PFSK-1 (cell line): Measurements from ENCODE around the gene TMEM94.
A peak's percentile ranks its signal among the peaks of the same experiment; 100 is the strongest.

Experiments used
- FOXP2 ChIP-seq: optimal IDR thresholded peaks from 2 replicates; pipeline ENCODE3; 2011; ENCODE audit warnings: borderline replicate concordance, control low read depth, inconsistent platforms; ENCODE audit not compliant: insufficient read depth; ENCODE audit errors: extremely low read length, extremely low read depth
- POLR2AphosphoS5 ChIP-seq: IDR thresholded peaks from 2 replicates; pipeline ENCODE4 v1.6.1; 2012; ENCODE audit warnings: low read depth, mild to moderate bottlenecking, control low read depth, low read length, moderate library complexity
- SIN3A ChIP-seq: IDR thresholded peaks from 2 replicates; pipeline ENCODE4 v1.6.1; 2012; ENCODE audit warnings: mild to moderate bottlenecking, low read length, moderate library complexity, borderline replicate concordance; ENCODE audit not compliant: insufficient read depth
- TAF1 ChIP-seq: IDR thresholded peaks from 2 replicates; pipeline ENCODE4 v1.6.1; 2012; ENCODE audit warnings: low read length, control low read depth, borderline replicate concordance; ENCODE audit not compliant: insufficient read depth
- TF ChIP-seq, protein P1 (sequence below), 2 experiments: IDR thresholded peaks; 2 replicates each; pipeline versions ENCODE4 v1.6.1 to v1.8.0; 2011 to 2012; ENCODE audit warnings: low read depth in 2 of 2, low read length in 2 of 2, control low read depth in 1 of 2, inconsistent platforms in 1 of 2, mild to moderate bottlenecking in 1 of 2, moderate library complexity in 1 of 2; ENCODE audit not compliant: insufficient read depth in 1 of 2

DNA sequence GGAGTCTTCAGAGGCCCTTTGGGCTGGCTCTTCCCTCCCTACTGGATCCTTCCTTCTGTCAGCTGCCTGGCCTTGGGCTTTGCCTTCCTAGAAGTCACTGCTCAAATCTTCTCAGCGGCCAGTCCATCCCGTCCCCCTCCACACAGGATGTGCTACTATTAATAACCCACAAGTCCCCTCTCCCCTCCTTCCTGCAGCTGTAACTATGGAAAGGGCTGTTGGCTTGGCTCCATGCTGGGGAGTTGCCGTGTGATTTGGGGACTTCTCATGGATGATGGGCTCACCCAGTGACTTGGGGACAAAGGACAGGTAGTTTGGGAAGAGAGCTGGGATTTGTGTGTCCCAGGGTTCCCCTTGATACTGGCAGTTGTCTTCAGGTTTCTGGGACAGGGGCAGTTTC is 19.4 kb downstream of the TMEM94 start:
- TF ChIP-seq POLR2AphosphoS5 = no peak; the same call in 1 of the 2 replicates
- TF ChIP-seq, protein P1, sequence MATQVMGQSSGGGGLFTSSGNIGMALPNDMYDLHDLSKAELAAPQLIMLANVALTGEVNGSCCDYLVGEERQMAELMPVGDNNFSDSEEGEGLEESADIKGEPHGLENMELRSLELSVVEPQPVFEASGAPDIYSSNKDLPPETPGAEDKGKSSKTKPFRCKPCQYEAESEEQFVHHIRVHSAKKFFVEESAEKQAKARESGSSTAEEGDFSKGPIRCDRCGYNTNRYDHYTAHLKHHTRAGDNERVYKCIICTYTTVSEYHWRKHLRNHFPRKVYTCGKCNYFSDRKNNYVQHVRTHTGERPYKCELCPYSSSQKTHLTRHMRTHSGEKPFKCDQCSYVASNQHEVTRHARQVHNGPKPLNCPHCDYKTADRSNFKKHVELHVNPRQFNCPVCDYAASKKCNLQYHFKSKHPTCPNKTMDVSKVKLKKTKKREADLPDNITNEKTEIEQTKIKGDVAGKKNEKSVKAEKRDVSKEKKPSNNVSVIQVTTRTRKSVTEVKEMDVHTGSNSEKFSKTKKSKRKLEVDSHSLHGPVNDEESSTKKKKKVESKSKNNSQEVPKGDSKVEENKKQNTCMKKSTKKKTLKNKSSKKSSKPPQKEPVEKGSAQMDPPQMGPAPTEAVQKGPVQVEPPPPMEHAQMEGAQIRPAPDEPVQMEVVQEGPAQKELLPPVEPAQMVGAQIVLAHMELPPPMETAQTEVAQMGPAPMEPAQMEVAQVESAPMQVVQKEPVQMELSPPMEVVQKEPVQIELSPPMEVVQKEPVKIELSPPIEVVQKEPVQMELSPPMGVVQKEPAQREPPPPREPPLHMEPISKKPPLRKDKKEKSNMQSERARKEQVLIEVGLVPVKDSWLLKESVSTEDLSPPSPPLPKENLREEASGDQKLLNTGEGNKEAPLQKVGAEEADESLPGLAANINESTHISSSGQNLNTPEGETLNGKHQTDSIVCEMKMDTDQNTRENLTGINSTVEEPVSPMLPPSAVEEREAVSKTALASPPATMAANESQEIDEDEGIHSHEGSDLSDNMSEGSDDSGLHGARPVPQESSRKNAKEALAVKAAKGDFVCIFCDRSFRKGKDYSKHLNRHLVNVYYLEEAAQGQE (IDR thresholded peaks at IDR 0.05; ENCODE audit: insufficient read depth in 1 of 2, low read depth in 2 of 2, low read length in 2 of 2) = no peak; a peak in 1 of 4 replicates
- peak; percentile 86; the same call in 1 of the 2 replicates for TF ChIP-seq SIN3A
- TF ChIP-seq TAF1 = no peak
- TF ChIP-seq FOXP2 = no peak
